Lower lobe of right lung (tissue), 2 donors: ENCODE measurements around the gene KIRREL3. TPM values are rescaled to one million over a fixed set of nuclear protein-coding genes. Genes with fewer than 3 reads are reported as not detected.

ENCODE experiments used
- ATAC-seq, 2 donors: fragments of 200-7000 bp; cut with Tn5 transposase; one replicate each; pipeline ENCODE4 v1.9.1; 2020 to 2022; ENCODE audit warnings: mild to moderate bottlenecking in 2 of 2, moderate library complexity in 2 of 2
- DNase-seq: peaks from one replicate; pipeline ENCODE4 v3.0.0-alpha.2; 2020
- H3K27ac ChIP-seq: fragments of 200-600 bp; one replicate; pipeline ENCODE4 v1.8.0; 2022
- H3K27me3 ChIP-seq: fragments of 200-600 bp; one replicate; pipeline ENCODE4 v1.8.0; 2022; ENCODE audit warnings: low read depth
- H3K36me3 ChIP-seq: fragments of 200-600 bp; one replicate; pipeline ENCODE4 v1.8.0; 2022; ENCODE audit warnings: mild to moderate bottlenecking
- H3K4me1 ChIP-seq: fragments of 200-600 bp; one replicate; pipeline ENCODE4 v1.8.0; 2022
- H3K4me3 ChIP-seq: fragments of 200-600 bp; one replicate; pipeline ENCODE4 v1.8.0; 2022; ENCODE audit warnings: mild to moderate bottlenecking
- H3K9me3 ChIP-seq: fragments of 200-600 bp; one replicate; pipeline ENCODE4 v1.8.0; 2022
- CTCF ChIP-seq: fragments of 200-600 bp; IDR thresholded peaks from one replicate; pipeline ENCODE4 v1.8.0; 2022; ENCODE audit warnings: antibody characterized with exemption, mild to moderate bottlenecking
- intact Hi-C: fragments of 100-400 bp; cut with DNase I; formaldehyde crosslinking; loops from one replicate; pipeline ENCODE4 v1.11.0; 2022
- total RNA-seq: library from RNA; stranded (reverse); fragmentation: NEBNext Ultra II Directional; extraction: Animal tissue kit (Norgen Biotek cat#: 25700); gene quantifications from one replicate; pipeline ENCODE4 v1.2.1, GENCODE V29; 2021
- donor health status: DM: no; HTN: yes; CAD: no; lungs with severe emphysema.

Gene KIRREL3
- total RNA-seq, 1 donor from 2014 or later, result 0.15 TPM

GRCh38 chr11:126537492-126537891, 463.1 kb downstream of the KIRREL3 start:
- ATAC-seq (no peak), DNase-seq (no peak)
- Histone ChIP-seq H3K4me1 (no peaks in the 10 kb centered on the region), H3K36me3 (no peaks in the 10 kb centered on the region), H3K27ac (no peak overlapping the region), H3K4me3 (no peak overlapping the region), H3K9me3 (no peaks in the 10 kb centered on the region), H3K27me3 (no peaks in the 10 kb centered on the region)
- no peak for TF ChIP-seq CTCF
- intact Hi-C loops, result no loop called here

GRCh38 chr11:126534141-126534805, 466.3 kb downstream of the KIRREL3 start:
- Histone ChIP-seq H3K9me3 (no peaks in the 10 kb centered on the region), H3K27me3 (no peaks in the 10 kb centered on the region), H3K27ac (no peak overlapping the region), H3K4me1 (no peaks in the 10 kb centered on the region), H3K4me3 (no peak overlapping the region), H3K36me3 (no peaks in the 10 kb centered on the region)
- ATAC-seq (no peak), DNase-seq (no peak)
- intact Hi-C loops, result no loop called here
- TF ChIP-seq CTCF, result no peak

GRCh38 chr11:126533560-126533959, 467.0 kb downstream of the KIRREL3 start:
- H3K27ac ChIP-seq, result no peak overlapping the region
- DNase-seq, result no peak
- H3K9me3 ChIP-seq, result no peaks in the 10 kb centered on the region
- ATAC-seq, result no peak
- H3K4me1 ChIP-seq, result no peaks in the 10 kb centered on the region
- H3K36me3 ChIP-seq, result no peaks in the 10 kb centered on the region
- intact Hi-C loops, result no loop called here
- no peak overlapping the region for H3K4me3 ChIP-seq
- TF ChIP-seq CTCF, result no peak
- no peaks in the 10 kb centered on the region for H3K27me3 ChIP-seq

GRCh38 chr11:126530416-126530815, 470.2 kb downstream of the KIRREL3 start:
- Histone ChIP-seq H3K27me3 (no peaks in the 10 kb centered on the region), H3K4me3 (no peak overlapping the region), H3K4me1 (no peaks in the 10 kb centered on the region), H3K9me3 (no peaks in the 10 kb centered on the region), H3K27ac (no peak overlapping the region), H3K36me3 (no peaks in the 10 kb centered on the region)
- TF ChIP-seq CTCF, result no peak
- DNase-seq (no peak), ATAC-seq (no peak)
- intact Hi-C loops, result no loop called here

GRCh38 chr11:126529037-126529436, 471.5 kb downstream of the KIRREL3 start:
- Histone ChIP-seq H3K4me3 (no peak overlapping the region), H3K27ac (no peak overlapping the region), H3K9me3 (no peaks in the 10 kb centered on the region), H3K4me1 (no peaks in the 10 kb centered on the region), H3K36me3 (no peaks in the 10 kb centered on the region), H3K27me3 (no peaks in the 10 kb centered on the region)
- DNase-seq (no peak), ATAC-seq (no peak)
- TF ChIP-seq CTCF, result no peak
- intact Hi-C loops, result no loop called here
